ENCODE measurements around the gene MEF2B.

DNA sequence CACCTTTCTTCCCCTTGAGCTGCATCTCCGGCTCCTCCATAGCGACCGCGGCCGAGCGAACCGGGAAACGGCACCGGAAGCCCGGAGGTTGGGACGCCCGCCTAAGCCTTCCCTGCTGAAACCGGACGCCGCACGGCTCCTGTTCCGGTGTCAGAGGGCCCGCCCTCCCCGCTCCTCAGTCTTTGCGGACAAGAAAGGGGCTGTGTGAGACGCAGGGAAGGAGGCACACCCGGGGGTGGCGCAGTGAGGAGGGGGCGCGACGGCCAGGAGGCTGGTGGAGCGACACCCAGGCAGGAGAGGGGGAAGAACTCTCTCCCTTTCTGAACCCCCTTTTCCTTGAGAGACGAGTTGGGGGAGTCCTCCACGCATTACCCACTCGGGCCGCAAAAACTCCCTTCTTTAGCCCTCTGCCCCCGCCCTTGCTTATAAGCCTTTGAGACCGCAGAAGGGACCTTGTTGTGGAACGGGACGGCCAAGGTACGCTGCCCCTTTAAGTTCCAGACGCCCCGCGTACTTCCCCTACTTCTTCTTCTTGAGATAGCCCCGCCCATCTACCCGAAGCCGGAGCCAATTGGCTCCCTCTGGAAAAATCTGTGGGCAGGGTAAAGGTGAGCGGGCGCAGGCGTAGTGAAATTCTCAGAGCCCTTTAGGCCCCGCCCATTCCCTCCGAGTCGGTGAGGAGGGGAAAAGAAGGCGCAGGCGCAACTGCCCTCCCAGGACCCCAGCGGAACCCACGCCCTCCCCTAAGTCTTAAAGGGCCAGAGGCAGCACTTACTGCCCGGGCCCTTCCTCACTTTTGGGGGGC is 22.2 kb upstream of the MEF2B start, which contains the start of the genes BORCS8 and RFXANK:
- TF ChIP-seq, protein P1, sequence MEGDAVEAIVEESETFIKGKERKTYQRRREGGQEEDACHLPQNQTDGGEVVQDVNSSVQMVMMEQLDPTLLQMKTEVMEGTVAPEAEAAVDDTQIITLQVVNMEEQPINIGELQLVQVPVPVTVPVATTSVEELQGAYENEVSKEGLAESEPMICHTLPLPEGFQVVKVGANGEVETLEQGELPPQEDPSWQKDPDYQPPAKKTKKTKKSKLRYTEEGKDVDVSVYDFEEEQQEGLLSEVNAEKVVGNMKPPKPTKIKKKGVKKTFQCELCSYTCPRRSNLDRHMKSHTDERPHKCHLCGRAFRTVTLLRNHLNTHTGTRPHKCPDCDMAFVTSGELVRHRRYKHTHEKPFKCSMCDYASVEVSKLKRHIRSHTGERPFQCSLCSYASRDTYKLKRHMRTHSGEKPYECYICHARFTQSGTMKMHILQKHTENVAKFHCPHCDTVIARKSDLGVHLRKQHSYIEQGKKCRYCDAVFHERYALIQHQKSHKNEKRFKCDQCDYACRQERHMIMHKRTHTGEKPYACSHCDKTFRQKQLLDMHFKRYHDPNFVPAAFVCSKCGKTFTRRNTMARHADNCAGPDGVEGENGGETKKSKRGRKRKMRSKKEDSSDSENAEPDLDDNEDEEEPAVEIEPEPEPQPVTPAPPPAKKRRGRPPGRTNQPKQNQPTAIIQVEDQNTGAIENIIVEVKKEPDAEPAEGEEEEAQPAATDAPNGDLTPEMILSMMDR (IDR thresholded peaks at IDR 0.05; ENCODE audit: insufficient read depth, low read length, poor library complexity, severe bottlenecking): no peak
- no peak for TF ChIP-seq EZH2phosphoT487 (conservative IDR thresholded peaks at IDR 0.05; ENCODE audit: low read length)

Measured in SU-DHL-6 (cell line).